Measurements from ENCODE around the gene BUB1B.
A peak's percentile ranks its signal among the peaks of the same experiment; 100 is the strongest.

Gene BUB1B

DNA sequence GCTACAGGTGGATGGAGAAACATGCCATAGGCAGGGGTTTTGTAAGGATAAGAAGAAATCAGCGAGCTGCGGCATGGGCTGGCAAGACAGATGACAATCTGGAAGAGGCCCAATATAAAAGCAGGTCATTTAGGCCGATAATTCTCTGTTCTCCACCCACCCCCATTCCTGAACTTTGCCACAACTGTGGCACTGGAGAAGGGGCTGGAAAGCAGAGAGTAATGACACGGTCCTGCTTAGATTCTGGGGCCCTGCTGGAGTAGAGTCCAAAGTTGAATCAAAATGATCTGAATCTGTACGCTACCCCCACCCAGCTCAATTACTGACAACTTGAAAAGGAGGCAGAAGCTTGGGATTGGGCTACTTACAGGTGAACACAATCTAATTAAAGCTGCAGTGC, 18.4 kb upstream of the BUB1B start:
- TF ChIP-seq, protein P1, sequence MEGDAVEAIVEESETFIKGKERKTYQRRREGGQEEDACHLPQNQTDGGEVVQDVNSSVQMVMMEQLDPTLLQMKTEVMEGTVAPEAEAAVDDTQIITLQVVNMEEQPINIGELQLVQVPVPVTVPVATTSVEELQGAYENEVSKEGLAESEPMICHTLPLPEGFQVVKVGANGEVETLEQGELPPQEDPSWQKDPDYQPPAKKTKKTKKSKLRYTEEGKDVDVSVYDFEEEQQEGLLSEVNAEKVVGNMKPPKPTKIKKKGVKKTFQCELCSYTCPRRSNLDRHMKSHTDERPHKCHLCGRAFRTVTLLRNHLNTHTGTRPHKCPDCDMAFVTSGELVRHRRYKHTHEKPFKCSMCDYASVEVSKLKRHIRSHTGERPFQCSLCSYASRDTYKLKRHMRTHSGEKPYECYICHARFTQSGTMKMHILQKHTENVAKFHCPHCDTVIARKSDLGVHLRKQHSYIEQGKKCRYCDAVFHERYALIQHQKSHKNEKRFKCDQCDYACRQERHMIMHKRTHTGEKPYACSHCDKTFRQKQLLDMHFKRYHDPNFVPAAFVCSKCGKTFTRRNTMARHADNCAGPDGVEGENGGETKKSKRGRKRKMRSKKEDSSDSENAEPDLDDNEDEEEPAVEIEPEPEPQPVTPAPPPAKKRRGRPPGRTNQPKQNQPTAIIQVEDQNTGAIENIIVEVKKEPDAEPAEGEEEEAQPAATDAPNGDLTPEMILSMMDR (IDR thresholded peaks at IDR 0.05; ENCODE audit: poor library complexity, severe bottlenecking), result no peak
- DNase-seq (ENCODE audit: low spot score) (no peak), ATAC-seq (ENCODE audit: low read depth) (no peak)
- H3K27me3 ChIP-seq (ENCODE audit: insufficient read depth, poor library complexity, severe bottlenecking), result no peaks in the 10 kb centered on the region
- peaks cover 10% of the 10 kb centered on the region for H3K4me1 ChIP-seq (ENCODE audit: insufficient read depth, poor library complexity, severe bottlenecking)
- H3K36me3 ChIP-seq (ENCODE audit: low read depth), result no peaks in the 10 kb centered on the region
- no peak overlapping the region for H3K4me3 ChIP-seq (ENCODE audit: severe bottlenecking)
- H3K27ac ChIP-seq (ENCODE audit: poor library complexity, severe bottlenecking), result no peak overlapping the region
- no peaks in the 10 kb centered on the region for H3K9me3 ChIP-seq (ENCODE audit: severe bottlenecking)

DNA sequence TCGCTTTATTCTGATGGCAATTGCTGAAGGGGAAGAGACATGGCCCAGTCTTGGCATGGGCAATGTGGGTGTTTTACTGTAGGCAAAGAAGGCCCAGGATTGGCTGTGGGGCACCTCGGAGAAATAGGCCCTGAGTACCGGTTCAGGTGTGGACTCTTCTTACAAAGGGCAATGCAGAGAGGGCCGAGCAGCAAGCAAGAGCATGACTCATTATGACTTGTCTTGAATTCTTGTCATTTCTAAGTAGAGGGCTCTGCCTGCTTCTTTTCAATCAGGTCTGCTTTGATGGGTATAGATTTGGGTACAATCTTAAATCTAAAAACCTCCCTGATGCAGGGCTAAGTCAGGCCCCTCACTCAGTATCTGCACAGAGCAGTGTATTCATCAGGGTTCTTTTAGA, 14.8 kb upstream of the BUB1B start:
- DNase-seq (ENCODE audit: low spot score) (peak; percentile 77), ATAC-seq (ENCODE audit: low read depth) (peak; percentile 88)
- Histone ChIP-seq H3K36me3 (ENCODE audit: low read depth) (no peaks in the 10 kb centered on the region), H3K9me3 (ENCODE audit: severe bottlenecking) (no peaks in the 10 kb centered on the region), H3K27me3 (ENCODE audit: insufficient read depth, poor library complexity, severe bottlenecking) (no peaks in the 10 kb centered on the region), H3K4me1 (ENCODE audit: insufficient read depth, poor library complexity, severe bottlenecking) (peaks cover 25% of the 10 kb centered on the region), H3K27ac (ENCODE audit: poor library complexity, severe bottlenecking) (peak overlapping the region; percentile 6), H3K4me3 (ENCODE audit: severe bottlenecking) (no peak overlapping the region)
- TF ChIP-seq, protein P1 (IDR thresholded peaks at IDR 0.05; ENCODE audit: poor library complexity, severe bottlenecking), result no peak

DNA sequence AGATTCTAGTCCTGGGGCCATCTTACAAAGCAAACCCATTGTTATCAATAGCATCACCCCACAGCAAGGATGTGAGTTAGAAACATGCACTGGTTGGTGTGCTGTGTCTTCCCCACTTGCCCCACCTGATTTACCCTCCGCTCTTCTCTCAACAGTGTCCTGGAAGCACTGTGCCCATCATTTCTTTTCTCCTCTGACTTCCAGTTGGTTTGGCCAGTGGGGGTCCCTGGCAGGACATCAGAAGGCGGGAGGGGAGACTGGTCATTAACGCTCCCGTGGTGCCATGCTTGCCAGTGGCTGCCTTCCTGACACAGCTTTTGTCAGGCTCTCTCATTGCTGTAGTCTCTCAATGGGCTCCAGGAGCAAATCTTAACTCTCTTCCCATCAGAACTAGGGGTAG, 11.5 kb upstream of the BUB1B start:
- H3K36me3 ChIP-seq (ENCODE audit: low read depth), result no peaks in the 10 kb centered on the region
- TF ChIP-seq, protein P1 (IDR thresholded peaks at IDR 0.05; ENCODE audit: poor library complexity, severe bottlenecking), result no peak
- ATAC-seq (ENCODE audit: low read depth) (no peak), DNase-seq (ENCODE audit: low spot score) (no peak)
- no peaks in the 10 kb centered on the region for H3K27me3 ChIP-seq (ENCODE audit: insufficient read depth, poor library complexity, severe bottlenecking)
- H3K9me3 ChIP-seq (ENCODE audit: severe bottlenecking), result no peaks in the 10 kb centered on the region
- H3K4me3 ChIP-seq (ENCODE audit: severe bottlenecking), result no peak overlapping the region
- H3K4me1 ChIP-seq (ENCODE audit: insufficient read depth, poor library complexity, severe bottlenecking), result peaks cover 39% of the 10 kb centered on the region
- no peak overlapping the region for H3K27ac ChIP-seq (ENCODE audit: poor library complexity, severe bottlenecking)

DNA sequence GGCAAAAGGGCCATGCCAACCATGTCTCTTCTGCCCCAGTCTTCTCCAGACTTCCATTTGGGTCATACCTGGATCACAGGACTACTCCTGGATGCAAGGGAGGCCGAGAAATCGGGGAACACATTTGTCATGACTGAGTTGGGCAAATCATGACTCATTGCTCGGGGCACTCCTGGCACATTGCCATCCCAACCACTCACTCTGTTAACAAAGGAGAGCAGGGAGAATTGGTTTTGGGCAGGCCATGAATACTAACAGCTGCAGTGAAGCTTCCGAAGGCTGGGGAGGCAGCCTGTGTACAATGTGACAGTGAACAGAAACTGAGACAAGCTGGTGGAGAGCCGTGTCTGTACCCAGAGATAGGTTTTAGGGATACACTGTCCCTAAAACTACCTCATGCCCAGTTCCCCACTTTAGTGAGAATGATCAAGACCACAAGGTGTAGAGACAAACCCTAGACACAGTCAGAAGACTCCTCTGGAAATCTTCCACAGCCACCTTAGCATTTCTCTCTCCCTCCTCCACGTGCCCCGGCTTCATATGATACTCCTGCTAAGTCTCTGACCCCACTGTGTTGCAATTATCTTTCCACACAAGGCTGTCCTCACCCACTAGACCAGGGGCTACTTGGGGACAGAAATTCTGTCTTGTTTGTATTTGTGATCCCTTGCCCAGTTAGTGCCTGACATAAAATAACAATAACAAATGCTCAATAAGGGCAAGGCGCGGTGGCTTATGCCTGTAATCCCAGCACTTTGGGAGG, 10.5 kb upstream of the BUB1B start:
- H3K4me1 ChIP-seq (ENCODE audit: insufficient read depth, poor library complexity, severe bottlenecking), result peaks cover 41% of the 10 kb centered on the region
- DNase-seq (ENCODE audit: low spot score) (peak; percentile 97), ATAC-seq (ENCODE audit: low read depth) (peak; percentile 73)
- no peaks in the 10 kb centered on the region for H3K9me3 ChIP-seq (ENCODE audit: severe bottlenecking)
- H3K27ac ChIP-seq (ENCODE audit: poor library complexity, severe bottlenecking), result peak overlapping the region; percentile 58
- H3K27me3 ChIP-seq (ENCODE audit: insufficient read depth, poor library complexity, severe bottlenecking), result no peaks in the 10 kb centered on the region
- TF ChIP-seq, protein P1 (IDR thresholded peaks at IDR 0.05; ENCODE audit: poor library complexity, severe bottlenecking), result no peak
- no peak overlapping the region for H3K4me3 ChIP-seq (ENCODE audit: severe bottlenecking)
- no peaks in the 10 kb centered on the region for H3K36me3 ChIP-seq (ENCODE audit: low read depth)

DNA sequence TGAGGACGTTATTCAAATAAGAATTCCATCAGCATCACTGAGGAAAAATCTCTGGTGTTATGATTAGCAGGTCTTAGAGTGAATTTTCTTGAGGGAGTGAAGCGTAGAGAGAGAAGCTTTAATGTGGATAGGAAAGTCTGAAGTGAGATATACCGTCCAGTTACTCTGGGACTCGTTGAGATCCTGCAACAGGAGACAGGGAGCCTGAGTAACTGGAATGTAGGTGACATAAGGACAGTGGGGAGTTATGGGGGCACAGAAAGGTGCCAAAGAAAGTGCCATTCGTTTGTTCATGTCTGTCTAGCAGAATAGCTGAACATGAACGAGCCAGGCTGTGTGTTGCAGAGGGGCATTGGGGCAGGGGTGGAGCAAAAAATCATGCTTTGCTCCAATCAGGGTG, 9.4 kb upstream of the BUB1B start:
- Histone ChIP-seq H3K36me3 (ENCODE audit: low read depth) (no peaks in the 10 kb centered on the region), H3K4me1 (ENCODE audit: insufficient read depth, poor library complexity, severe bottlenecking) (peaks cover 38% of the 10 kb centered on the region), H3K27me3 (ENCODE audit: insufficient read depth, poor library complexity, severe bottlenecking) (no peaks in the 10 kb centered on the region), H3K4me3 (ENCODE audit: severe bottlenecking) (no peak overlapping the region), H3K27ac (ENCODE audit: poor library complexity, severe bottlenecking) (peak overlapping the region; percentile 58), H3K9me3 (ENCODE audit: severe bottlenecking) (no peaks in the 10 kb centered on the region)
- TF ChIP-seq, protein P1 (IDR thresholded peaks at IDR 0.05; ENCODE audit: poor library complexity, severe bottlenecking), result no peak
- DNase-seq (ENCODE audit: low spot score) (no peak), ATAC-seq (ENCODE audit: low read depth) (no peak)

Measured in RWPE2 (cell line).